GM12864 (cell line): ENCODE measurements around the gene MST1.

Experiments
- DNase-seq: peaks from one replicate; pipeline ENCODE4 v3.0.0-alpha.2; 2011; ENCODE audit warnings: low read depth
- H3K4me3 ChIP-seq: 2 replicates; pipeline ENCODE4 v1.5.1; 2011; ENCODE audit warnings: mild to moderate bottlenecking, low read depth, low read length, control low read depth
- TF ChIP-seq, protein P1 (sequence below): IDR thresholded peaks from 2 replicates; pipeline ENCODE4 v1.5.1; 2011; ENCODE audit warnings: low read depth, mild to moderate bottlenecking, moderate library complexity, low read length, control low read depth, inconsistent platforms; ENCODE audit errors: missing control alignments

MST1 gene

GRCh38 chr3:49656541-49657112, 32.6 kb downstream of the MST1 start:
- no peak overlapping the region for H3K4me3 ChIP-seq
- TF ChIP-seq, protein P1, sequence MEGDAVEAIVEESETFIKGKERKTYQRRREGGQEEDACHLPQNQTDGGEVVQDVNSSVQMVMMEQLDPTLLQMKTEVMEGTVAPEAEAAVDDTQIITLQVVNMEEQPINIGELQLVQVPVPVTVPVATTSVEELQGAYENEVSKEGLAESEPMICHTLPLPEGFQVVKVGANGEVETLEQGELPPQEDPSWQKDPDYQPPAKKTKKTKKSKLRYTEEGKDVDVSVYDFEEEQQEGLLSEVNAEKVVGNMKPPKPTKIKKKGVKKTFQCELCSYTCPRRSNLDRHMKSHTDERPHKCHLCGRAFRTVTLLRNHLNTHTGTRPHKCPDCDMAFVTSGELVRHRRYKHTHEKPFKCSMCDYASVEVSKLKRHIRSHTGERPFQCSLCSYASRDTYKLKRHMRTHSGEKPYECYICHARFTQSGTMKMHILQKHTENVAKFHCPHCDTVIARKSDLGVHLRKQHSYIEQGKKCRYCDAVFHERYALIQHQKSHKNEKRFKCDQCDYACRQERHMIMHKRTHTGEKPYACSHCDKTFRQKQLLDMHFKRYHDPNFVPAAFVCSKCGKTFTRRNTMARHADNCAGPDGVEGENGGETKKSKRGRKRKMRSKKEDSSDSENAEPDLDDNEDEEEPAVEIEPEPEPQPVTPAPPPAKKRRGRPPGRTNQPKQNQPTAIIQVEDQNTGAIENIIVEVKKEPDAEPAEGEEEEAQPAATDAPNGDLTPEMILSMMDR: peak; percentile 37
- no peak for DNase-seq

GRCh38 chr3:49655731-49656285, 33.5 kb downstream of the MST1 start:
- TF ChIP-seq, protein P1: no peak
- DNase-seq: no peak
- H3K4me3 ChIP-seq: no peak overlapping the region

- DNase-seq: no peak
These were observed 34.2 kb downstream of the MST1 start for GRCh38 chr3:49654955-49655556.

GRCh38 chr3:49654176-49654825, 35.0 kb downstream of the MST1 start:
- H3K4me3 ChIP-seq: no peak overlapping the region
- TF ChIP-seq, protein P1: no peak
- no peak for DNase-seq

More at GRCh38 chr3:49654955-49655556, 34.2 kb downstream of the MST1 start:
- TF ChIP-seq, protein P1: no peak
- no peak overlapping the region for H3K4me3 ChIP-seq

GRCh38 chr3:49653621-49654020, 35.7 kb downstream of the MST1 start:
- no peak for DNase-seq
- H3K4me3 ChIP-seq: no peak overlapping the region
- TF ChIP-seq, protein P1: no peak

DNA sequence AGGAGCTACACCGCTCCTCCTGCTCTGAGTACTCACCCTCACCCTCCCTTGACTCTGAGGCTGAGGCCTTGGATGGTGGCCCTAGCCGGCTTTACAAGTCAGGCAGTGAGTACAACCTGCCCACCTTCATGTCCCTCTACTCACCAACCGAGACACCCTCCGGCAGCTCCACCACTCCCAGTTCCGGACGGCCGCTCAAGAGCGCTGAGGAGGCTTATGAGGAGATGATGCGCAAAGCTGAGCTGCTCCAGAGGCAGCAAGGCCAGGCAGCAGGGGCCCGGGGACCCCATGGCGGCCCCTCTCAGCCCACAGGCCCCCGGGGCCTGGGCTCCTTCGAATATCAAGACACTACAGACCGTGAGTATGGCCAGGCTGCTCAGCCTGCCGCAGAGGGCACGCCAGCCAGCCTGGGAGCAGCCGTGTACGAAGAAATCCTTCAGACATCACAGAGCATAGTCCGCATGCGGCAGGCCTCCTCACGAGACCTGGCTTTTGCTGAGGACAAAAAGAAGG, 36.3 kb downstream of the MST1 start:
- H3K4me3 ChIP-seq: no peak overlapping the region
- DNase-seq: no peak
- TF ChIP-seq, protein P1: no peak
